Stromal cell of bone marrow (primary cell): ENCODE results near the gene SPTA1.

Source experiments
- DNase-seq: peaks from one replicate; pipeline ENCODE4 v3.0.0-alpha.2; 2012; ENCODE audit warnings: low read depth

Gene SPTA1

DNA sequence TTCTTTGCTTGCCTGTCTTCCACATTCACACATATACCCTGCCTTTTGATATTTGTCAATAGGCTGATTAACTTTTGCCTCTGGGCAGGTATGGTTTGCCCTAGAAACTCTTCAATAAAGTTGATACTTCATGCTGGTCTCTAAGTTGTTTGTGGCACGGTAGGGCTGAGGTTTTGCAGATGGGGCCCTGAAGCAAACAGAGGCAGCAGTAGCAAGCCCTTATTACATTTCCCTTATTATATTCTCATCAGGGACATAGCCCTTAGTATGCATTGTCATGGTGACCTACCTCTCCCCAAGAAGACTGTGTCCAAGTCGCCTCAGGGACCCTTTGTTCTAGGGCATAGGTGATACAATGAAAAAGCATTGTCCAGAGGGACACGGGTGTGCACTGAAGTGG lies 116.0 kb downstream of the SPTA1 start, which contains the start of gene OR6P1:
TSS of gene OR6P1 (minus strand) at position 101 of the 400 bp plus-strand sequence. CDS start 6,976 bp downstream, outside the sequence.
- no peak for DNase-seq

DNA sequence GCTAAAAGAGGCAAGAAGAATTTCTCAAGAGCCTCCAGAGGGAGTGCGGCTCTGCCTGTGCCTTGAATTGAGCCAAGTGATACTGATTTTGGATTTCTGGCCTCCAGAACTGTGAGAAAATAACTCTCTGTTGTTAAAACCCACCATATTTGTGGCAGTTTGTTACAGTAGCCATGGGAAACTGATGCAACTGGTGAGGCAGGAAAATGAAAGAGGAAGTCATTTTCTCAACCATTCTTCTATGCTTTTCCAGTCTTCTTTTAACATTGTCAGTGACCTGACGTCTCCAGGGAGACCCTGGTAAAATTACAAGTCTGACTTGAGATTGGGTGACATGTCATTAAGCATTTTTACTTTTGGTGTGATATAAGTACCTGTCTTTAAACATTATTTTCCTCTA lies 121.9 kb downstream of the SPTA1 start:
- no peak for DNase-seq

DNA sequence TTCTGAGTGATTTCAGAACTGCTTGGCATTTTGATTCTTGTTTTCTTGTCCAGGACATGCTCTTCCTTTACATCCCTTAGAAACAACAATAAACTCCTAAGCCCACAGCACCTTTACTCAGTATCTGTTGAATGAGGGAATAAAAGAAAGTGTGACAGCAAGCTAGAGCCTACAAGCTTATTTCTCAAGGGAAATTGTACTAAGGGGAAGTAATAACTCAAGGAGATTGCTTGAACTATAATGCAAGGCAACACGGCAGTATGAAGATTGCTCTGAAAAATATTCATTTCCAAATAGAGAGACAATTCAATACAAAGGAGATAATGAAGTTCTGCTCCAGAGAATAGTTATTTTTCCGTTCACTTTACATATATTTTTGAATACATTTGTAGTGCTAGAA lies 122.7 kb downstream of the SPTA1 start:
- DNase-seq = no peak
